ENCODE results near the gene HSD3B2.

Gene HSD3B2

DNA sequence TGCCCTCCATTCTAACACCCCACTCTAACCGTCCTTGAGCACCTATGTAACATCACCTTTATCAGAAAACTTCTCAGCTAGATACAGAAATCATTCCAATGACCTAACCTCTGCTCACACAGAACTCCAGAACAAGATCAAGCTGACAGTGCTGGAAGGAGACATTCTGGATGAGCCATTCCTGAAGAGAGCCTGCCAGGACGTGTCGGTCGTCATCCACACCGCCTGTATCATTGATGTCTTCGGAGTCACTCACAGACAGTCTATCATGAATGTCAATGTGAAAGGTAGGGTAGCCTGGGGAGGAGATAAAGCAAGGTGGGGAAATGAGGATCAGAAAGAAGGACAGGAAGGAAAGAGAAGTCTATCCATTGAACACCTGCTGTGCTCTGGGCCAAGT is 27.8 kb downstream of the HSD3B2 start:
- TF ChIP-seq, protein P1, sequence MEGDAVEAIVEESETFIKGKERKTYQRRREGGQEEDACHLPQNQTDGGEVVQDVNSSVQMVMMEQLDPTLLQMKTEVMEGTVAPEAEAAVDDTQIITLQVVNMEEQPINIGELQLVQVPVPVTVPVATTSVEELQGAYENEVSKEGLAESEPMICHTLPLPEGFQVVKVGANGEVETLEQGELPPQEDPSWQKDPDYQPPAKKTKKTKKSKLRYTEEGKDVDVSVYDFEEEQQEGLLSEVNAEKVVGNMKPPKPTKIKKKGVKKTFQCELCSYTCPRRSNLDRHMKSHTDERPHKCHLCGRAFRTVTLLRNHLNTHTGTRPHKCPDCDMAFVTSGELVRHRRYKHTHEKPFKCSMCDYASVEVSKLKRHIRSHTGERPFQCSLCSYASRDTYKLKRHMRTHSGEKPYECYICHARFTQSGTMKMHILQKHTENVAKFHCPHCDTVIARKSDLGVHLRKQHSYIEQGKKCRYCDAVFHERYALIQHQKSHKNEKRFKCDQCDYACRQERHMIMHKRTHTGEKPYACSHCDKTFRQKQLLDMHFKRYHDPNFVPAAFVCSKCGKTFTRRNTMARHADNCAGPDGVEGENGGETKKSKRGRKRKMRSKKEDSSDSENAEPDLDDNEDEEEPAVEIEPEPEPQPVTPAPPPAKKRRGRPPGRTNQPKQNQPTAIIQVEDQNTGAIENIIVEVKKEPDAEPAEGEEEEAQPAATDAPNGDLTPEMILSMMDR (IDR thresholded peaks at IDR 0.05; ENCODE audit: borderline replicate concordance, control extremely low read depth, extremely low read depth, insufficient read depth, missing control alignments): no peak
- no peak for DNase-seq (ENCODE audit: low spot score)
- in situ Hi-C loops (cut with MboI; ENCODE audit: low sequenced_read_pairs, unreplicated experiment): no loop called here

DNA sequence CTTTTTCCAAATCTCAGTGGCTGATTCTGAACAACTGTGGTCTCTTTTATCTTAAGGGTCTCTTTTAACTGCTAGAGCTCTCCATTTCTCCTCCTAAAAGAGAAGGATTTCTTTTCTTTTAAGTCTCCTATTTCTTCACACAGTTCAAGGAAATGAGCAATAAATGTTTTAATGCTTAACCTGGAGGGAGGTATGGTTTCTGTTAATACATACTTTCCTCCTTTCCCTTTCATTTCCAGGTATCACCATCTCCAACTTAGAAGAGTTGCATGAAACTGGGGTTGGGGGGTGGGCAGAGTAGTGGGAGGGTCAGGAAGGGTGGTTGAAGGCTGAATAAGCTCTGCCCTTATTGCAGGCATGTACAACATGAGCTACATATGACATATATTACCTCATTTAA is 31.4 kb downstream of the HSD3B2 start:
- TF ChIP-seq, protein P1 (IDR thresholded peaks at IDR 0.05; ENCODE audit: borderline replicate concordance, control extremely low read depth, extremely low read depth, insufficient read depth, missing control alignments): no peak
- DNase-seq (ENCODE audit: low spot score): no peak
- in situ Hi-C loops (cut with MboI; ENCODE audit: low sequenced_read_pairs, unreplicated experiment): no loop called here

DNA sequence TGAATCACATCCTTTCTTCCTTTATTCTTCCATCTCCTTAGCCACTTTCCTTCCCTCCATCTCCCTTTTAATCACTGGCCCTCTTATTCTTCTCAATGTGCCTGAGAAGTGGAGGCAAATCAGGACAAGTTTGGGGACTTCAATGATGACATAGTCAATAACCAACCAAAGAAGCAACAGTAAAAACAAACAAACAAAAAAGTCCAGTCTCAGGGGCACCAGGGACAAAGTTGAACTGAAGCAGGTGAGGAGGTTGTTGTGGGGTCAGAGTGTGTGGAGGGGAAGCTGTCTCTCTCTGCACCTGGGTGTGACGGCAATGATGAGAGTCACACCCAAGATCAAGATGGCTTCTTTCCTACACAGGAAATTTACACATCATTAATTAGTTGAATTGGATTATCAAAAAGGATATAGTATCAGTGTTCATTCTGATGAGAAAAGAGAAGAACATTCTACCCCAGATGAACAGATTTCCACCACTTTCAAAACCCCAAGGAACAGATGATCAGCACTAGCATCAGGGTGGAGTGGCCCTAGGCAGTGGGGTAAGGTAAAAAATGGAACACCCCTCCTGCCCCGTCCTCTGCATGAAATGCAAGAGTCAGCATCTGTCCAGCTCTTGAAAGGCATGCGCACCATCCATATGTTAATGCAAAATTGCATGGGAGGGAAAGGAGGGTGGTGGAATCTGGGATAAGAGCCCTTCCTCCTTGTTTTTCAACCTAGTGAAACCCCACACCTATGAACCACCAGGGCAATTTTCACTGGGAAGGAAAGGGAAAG is 32.6 kb downstream of the HSD3B2 start:
- no peak for DNase-seq (ENCODE audit: low spot score)
- in situ Hi-C loops (cut with MboI; ENCODE audit: low sequenced_read_pairs, unreplicated experiment): no loop called here
- TF ChIP-seq, protein P1 (IDR thresholded peaks at IDR 0.05; ENCODE audit: borderline replicate concordance, control extremely low read depth, extremely low read depth, insufficient read depth, missing control alignments): no peak

DNA sequence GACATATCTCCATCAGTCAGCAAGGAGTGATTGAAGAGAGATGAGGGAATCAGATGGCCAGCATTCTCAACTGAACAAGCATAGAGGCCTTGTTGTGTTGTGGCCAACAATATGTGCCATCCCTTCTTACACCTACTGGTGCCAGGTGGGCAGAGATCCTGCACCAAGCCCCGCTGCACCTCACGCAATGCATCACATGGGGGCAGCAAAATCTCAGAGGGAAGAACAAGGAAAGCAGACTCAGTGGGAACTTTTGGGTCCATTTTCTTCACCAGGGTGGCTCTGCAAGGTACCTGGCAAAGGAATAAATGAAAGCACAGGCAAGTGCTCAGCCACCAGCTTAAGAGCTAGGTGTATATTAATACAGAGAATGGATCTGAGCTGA is 33.2 kb downstream of the HSD3B2 start:
- in situ Hi-C loops (cut with MboI; ENCODE audit: low sequenced_read_pairs, unreplicated experiment): no loop called here
- no peak for DNase-seq (ENCODE audit: low spot score)
- TF ChIP-seq, protein P1 (IDR thresholded peaks at IDR 0.05; ENCODE audit: borderline replicate concordance, control extremely low read depth, extremely low read depth, insufficient read depth, missing control alignments): no peak

DNA sequence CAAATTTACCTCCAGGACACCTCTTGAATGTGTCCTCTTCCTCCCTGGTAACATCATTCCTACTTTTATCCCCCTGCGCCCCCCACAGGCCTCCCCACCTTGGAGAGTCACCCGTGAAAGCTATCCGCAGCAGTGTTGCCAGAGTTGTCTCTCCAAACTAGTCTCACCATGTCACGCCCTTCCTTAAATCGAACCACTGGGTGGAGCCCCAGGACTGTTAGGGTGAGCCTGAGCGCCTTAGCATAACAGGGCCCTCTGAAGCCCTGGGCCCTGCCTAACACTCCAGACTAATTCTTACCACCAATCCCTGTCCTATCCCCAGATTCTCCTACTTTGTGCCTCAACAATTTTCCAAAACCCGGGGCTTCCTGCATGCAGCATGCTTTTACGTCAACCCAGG is 35.0 kb downstream of the HSD3B2 start:
- TF ChIP-seq, protein P1 (IDR thresholded peaks at IDR 0.05; ENCODE audit: borderline replicate concordance, control extremely low read depth, extremely low read depth, insufficient read depth, missing control alignments): no peak
- in situ Hi-C loops (cut with MboI; ENCODE audit: low sequenced_read_pairs, unreplicated experiment): loop anchor here (25.0 kb wide), 1 partner anchor 163 kb away; no protein-coding TSS in a partner anchor
- DNase-seq (ENCODE audit: low spot score): no peak

DNA sequence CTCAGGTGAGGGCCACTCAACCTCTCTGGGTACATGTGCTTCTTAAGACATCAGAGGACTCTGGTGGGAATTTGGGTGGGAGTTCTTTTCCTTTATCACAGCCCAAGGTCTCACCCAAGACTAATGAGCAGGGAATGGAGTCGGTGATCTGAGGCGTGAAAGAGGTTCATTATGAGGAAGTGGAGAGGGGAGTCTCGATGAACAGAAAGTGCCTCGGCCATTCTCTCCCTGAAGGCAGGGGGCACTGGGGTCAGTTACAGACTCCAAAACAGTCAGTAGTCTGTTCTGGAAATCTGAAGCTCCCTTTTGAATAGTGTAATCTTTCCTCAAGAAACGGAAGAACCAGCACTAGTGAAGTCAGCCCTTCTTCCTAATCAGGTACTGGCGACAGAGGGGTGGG is 36.2 kb downstream of the HSD3B2 start:
- in situ Hi-C loops (cut with MboI; ENCODE audit: low sequenced_read_pairs, unreplicated experiment): loop anchor here (25.0 kb wide), 1 partner anchor 164 kb away; no protein-coding TSS in a partner anchor
- TF ChIP-seq, protein P1 (IDR thresholded peaks at IDR 0.05; ENCODE audit: borderline replicate concordance, control extremely low read depth, extremely low read depth, insufficient read depth, missing control alignments): no peak
- no peak for DNase-seq (ENCODE audit: low spot score)

Data from GM13976 (cell line).